Epidermal melanocyte (primary cell): ENCODE data around the gene LDLRAP1.
"Not testable (repeated sequence)": the region's sequence is repeated elsewhere in the genome, so short reads cannot be mapped to it uniquely, and the experiment has no call there.

Experiments used
- DNase-seq: peaks from one replicate; pipeline ENCODE4 v3.0.0; 2011; ENCODE audit warnings: low spot score; ENCODE audit not compliant: insufficient read length

Gene LDLRAP1

GRCh38 chr1:25603779-25604538, 60.6 kb downstream of the LDLRAP1 start:
- not testable (repeated sequence) for DNase-seq

GRCh38 chr1:25607123-25607522, 63.7 kb downstream of the LDLRAP1 start:
- DNase-seq: no peak

GRCh38 chr1:25608488-25609178, 65.2 kb downstream of the LDLRAP1 start:
- DNase-seq: peak; percentile 75

GRCh38 chr1:25609921-25610320, 66.5 kb downstream of the LDLRAP1 start:
- DNase-seq: no peak

- no peak for DNase-seq
Measured at GRCh38 chr1:25610822-25611630, 67.6 kb downstream of the LDLRAP1 start.

GRCh38 chr1:25611843-25612242, 68.4 kb downstream of the LDLRAP1 start:
- no peak for DNase-seq

- no peak for DNase-seq
Measured at GRCh38 chr1:25612421-25612820, 69.0 kb downstream of the LDLRAP1 start.

GRCh38 chr1:25613091-25613490, 69.7 kb downstream of the LDLRAP1 start:
- DNase-seq: no peak

GRCh38 chr1:25614501-25615171, 71.2 kb downstream of the LDLRAP1 start:
- no peak for DNase-seq

GRCh38 chr1:25615172-25615541, 71.8 kb downstream of the LDLRAP1 start:
- DNase-seq: no peak

GRCh38 chr1:25615563-25616094, 72.2 kb downstream of the LDLRAP1 start:
- DNase-seq: no peak

GRCh38 chr1:25616095-25616986, 72.9 kb downstream of the LDLRAP1 start, which contains the start of gene MAN1C1:
TSS of gene MAN1C1 (plus strand) at chr1:25616791. CDS start at chr1:25617798, 1,007 bp downstream.
- peak; percentile 76 for DNase-seq

GRCh38 chr1:25616987-25617624, 73.7 kb downstream of the LDLRAP1 start:
- DNase-seq: no peak

- DNase-seq: no peak
Measured at GRCh38 chr1:25617625-25618432, 74.4 kb downstream of the LDLRAP1 start.

- DNase-seq: no peak
Measured at GRCh38 chr1:25618433-25618808, 75.0 kb downstream of the LDLRAP1 start.
